SU-DHL-6 (cell line): Measurements from ENCODE around the gene XRRA1.
"Not testable (repeated sequence)": the region's sequence is repeated elsewhere in the genome, so short reads cannot be mapped to it uniquely, and the experiment has no call there.

ENCODE experiments used
- H2AFZ ChIP-seq: fragments of 200-600 bp; sonication (generic); 2 replicates; pipeline ENCODE4 v1.6.1; 2014; ENCODE audit warnings: low read depth, mild to moderate bottlenecking, moderate library complexity, mixed read lengths, antibody characterized with exemption, low read length; ENCODE audit not compliant: severe bottlenecking
- H3F3A ChIP-seq: fragments of 200-600 bp; shearing (Covaris generic); 2 replicates; pipeline ENCODE4 v1.6.0; 2016; ENCODE audit warnings: antibody characterized with exemption, mild to moderate bottlenecking; ENCODE audit not compliant: insufficient read depth
- H3K27ac ChIP-seq: fragments of 200-600 bp; sonication (generic); 2 replicates; pipeline ENCODE4 v1.5.1; 2016; ENCODE audit warnings: low read depth, mild to moderate bottlenecking, low read length, moderate library complexity, mixed read lengths
- H3K27me3 ChIP-seq: fragments of 200-600 bp; sonication (generic), shearing (Covaris generic); 2 replicates; pipeline ENCODE4 v1.6.0; 2014; ENCODE audit warnings: mild to moderate bottlenecking, low read length
- H3K36me3 ChIP-seq: fragments of 200-600 bp; sonication (generic); 2 replicates; pipeline ENCODE4 v1.6.1; 2014; ENCODE audit warnings: mild to moderate bottlenecking, low read length, mixed read lengths
- H3K4me2 ChIP-seq: fragments of 300-600, 200-600 bp; shearing (Covaris generic), sonication (generic); 2 replicates; pipeline ENCODE4 v1.6.0; 2014; ENCODE audit warnings: low read length, low read depth, mild to moderate bottlenecking; ENCODE audit not compliant: poor library complexity, severe bottlenecking
- H3K4me3 ChIP-seq: fragments of 200-600 bp; sonication (generic); 2 replicates; pipeline ENCODE4 v1.5.1; 2014; ENCODE audit warnings: antibody characterized with exemption, low read length, mild to moderate bottlenecking, mixed read lengths; ENCODE audit not compliant: insufficient read depth, poor library complexity, severe bottlenecking
- H3K79me2 ChIP-seq: fragments of 200-600 bp; sonication (generic); 2 replicates; pipeline ENCODE4 v1.6.1; 2014; ENCODE audit warnings: mild to moderate bottlenecking, low read length, moderate library complexity; ENCODE audit not compliant: insufficient read depth
- H3K9ac ChIP-seq: fragments of 200-600 bp; sonication (generic); 2 replicates; pipeline ENCODE4 v1.7.0; 2014; ENCODE audit warnings: mild to moderate bottlenecking, low read length
- H3K9me2 ChIP-seq: fragments of 200-600 bp; sonication (generic); replicated peaks from 2 replicates; pipeline ENCODE4 v1.6.1; 2014; ENCODE audit warnings: low read length; ENCODE audit not compliant: insufficient read depth
- H3K9me3 ChIP-seq: fragments of 200-600 bp; sonication (generic); 2 replicates; pipeline ENCODE4 v1.6.1; 2014; ENCODE audit warnings: low read length, mixed read lengths; ENCODE audit not compliant: insufficient read depth
- H4K20me1 ChIP-seq: fragments of 200-600 bp; sonication (generic); 2 replicates; pipeline ENCODE4 v1.6.1; 2014; ENCODE audit warnings: low read depth, mild to moderate bottlenecking, antibody characterized with exemption, low read length, moderate library complexity, mixed read lengths
- CTCF ChIP-seq: fragments of 200-600 bp; sonication (generic); IDR thresholded peaks from one replicate; pipeline ENCODE4 v1.5.1; 2017; ENCODE audit warnings: antibody characterized with exemption, mild to moderate bottlenecking, low read length, moderate library complexity; ENCODE audit not compliant: insufficient read depth, poor library complexity, severe bottlenecking
- EZH2phosphoT487 ChIP-seq: fragments of 200-600 bp; sonication (generic), shearing (Covaris generic); conservative IDR thresholded peaks from 2 replicates; pipeline ENCODE4 v1.6.1; 2018; ENCODE audit warnings: mild to moderate bottlenecking, antibody characterized with exemption, low read length, moderate library complexity, mixed read lengths

XRRA1 gene

DNA sequence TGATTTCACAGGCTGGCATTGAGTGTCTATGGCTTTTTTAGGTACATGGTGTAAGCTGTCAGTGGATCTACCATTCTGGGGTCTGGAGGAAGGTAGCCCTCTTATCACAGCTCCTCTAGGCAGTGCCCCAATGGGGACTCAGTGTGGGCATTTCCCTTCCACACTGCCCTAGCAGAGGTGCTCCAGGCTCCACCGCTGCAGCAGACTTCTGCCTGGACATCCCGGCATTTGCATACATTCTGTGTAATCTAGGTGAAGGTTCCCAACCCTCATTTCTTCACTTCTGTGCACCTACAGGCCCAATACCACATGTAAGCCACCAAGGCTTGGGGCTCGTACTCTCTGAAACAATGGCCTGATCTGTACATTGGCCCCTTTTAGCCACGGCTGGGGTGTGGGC lies 122.0 kb downstream of the XRRA1 start:
- H3K36me3 ChIP-seq, result peaks cover 21% of the 10 kb centered on the region
- H3K79me2 ChIP-seq, result no peaks in the 10 kb centered on the region
- no peaks in the 10 kb centered on the region for H3F3A ChIP-seq
- H2AFZ ChIP-seq, result no peak overlapping the region
- H3K9me3 ChIP-seq, result peaks cover 28% of the 10 kb centered on the region; the same call in 1 of the 2 replicates
- H3K4me3 ChIP-seq, result no peak overlapping the region
- H3K9ac ChIP-seq, result no peak overlapping the region
- H3K27ac ChIP-seq, result no peak overlapping the region
- H4K20me1 ChIP-seq, result no peaks in the 10 kb centered on the region
- H3K9me2 ChIP-seq, result no peaks in the 10 kb centered on the region
- no peak for TF ChIP-seq EZH2phosphoT487
- TF ChIP-seq CTCF, result no peak
- H3K27me3 ChIP-seq, result no peaks in the 10 kb centered on the region
- H3K4me2 ChIP-seq, result no peak overlapping the region

- not testable (repeated sequence) for H3K9me2 ChIP-seq, H3K27me3 ChIP-seq, H3K4me2 ChIP-seq, H4K20me1 ChIP-seq, H3K9ac ChIP-seq, H2AFZ ChIP-seq, H3K4me3 ChIP-seq, H3F3A ChIP-seq, H3K27ac ChIP-seq, H3K79me2 ChIP-seq
- H3K36me3 ChIP-seq, result peaks cover 21% of the 10 kb centered on the region
- peaks cover 28% of the 10 kb centered on the region; the same call in 1 of the 2 replicates for H3K9me3 ChIP-seq
Observed at GRCh38 chr11:74825596-74825995, 123.3 kb downstream of the XRRA1 start.

DNA sequence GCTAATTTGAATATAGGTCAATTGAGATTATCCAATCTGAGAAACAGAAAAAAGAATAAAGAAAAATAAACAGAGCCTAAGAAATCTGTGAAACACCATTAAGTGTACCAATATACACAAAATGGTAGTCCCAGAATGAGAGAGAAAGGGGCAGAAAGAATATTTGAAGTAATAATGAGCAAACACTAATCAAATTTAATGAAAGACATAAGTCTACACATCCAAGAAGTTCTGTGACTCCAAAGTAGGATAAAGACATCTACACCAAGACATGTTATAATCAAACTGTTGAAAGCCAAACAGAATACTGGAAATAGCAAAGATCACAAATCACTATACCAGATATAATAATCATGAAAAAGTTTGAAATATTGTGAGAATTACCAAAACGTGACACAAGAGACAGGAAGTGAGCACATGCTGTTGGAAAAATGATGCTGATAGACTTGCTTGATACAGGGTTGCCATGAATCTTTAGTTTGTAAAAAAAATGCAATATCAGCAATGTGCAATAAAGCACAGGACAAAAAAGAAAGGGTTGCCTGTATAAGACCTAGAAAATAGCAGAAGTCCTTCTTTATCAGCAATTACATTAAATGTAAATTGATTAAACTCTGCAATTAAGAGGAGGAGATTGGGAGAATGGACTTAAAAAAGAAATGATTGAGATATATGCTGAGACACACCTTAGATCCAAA lies 124.5 kb downstream of the XRRA1 start:
- no peak overlapping the region for H3K9ac ChIP-seq
- H3K4me3 ChIP-seq, result no peak overlapping the region
- no peaks in the 10 kb centered on the region for H3K9me2 ChIP-seq
- no peaks in the 10 kb centered on the region for H3F3A ChIP-seq
- H3K27me3 ChIP-seq, result no peaks in the 10 kb centered on the region
- TF ChIP-seq EZH2phosphoT487, result no peak
- TF ChIP-seq CTCF, result no peak
- H3K27ac ChIP-seq, result no peak overlapping the region
- no peaks in the 10 kb centered on the region for H4K20me1 ChIP-seq
- H2AFZ ChIP-seq, result no peak overlapping the region
- no peak overlapping the region for H3K4me2 ChIP-seq
- peaks cover 21% of the 10 kb centered on the region for H3K36me3 ChIP-seq
- H3K9me3 ChIP-seq, result peaks cover 28% of the 10 kb centered on the region; the same call in 1 of the 2 replicates
- no peaks in the 10 kb centered on the region; the same call in 1 of the 2 replicates for H3K79me2 ChIP-seq

GRCh38 chr11:74822170-74822569 lies 126.7 kb downstream of the XRRA1 start:
- TF ChIP-seq CTCF, result no peak
- TF ChIP-seq EZH2phosphoT487, result no peak
- H3K27ac ChIP-seq, result no peak overlapping the region
- H4K20me1 ChIP-seq, result no peaks in the 10 kb centered on the region
- no peaks in the 10 kb centered on the region for H3K27me3 ChIP-seq
- no peak overlapping the region for H2AFZ ChIP-seq
- H3K9ac ChIP-seq, result no peak overlapping the region
- H3K9me3 ChIP-seq, result peaks cover 26% of the 10 kb centered on the region; the same call in 1 of the 2 replicates
- no peak overlapping the region for H3K4me3 ChIP-seq
- H3K4me2 ChIP-seq, result no peak overlapping the region
- H3K9me2 ChIP-seq, result no peaks in the 10 kb centered on the region
- peaks cover 19% of the 10 kb centered on the region for H3K36me3 ChIP-seq
- no peaks in the 10 kb centered on the region; the same call in 1 of the 2 replicates for H3K79me2 ChIP-seq
- no peaks in the 10 kb centered on the region for H3F3A ChIP-seq
